K562 (cell line): ENCODE data around the gene KRT75. TPM values are rescaled to one million over a fixed set of nuclear protein-coding genes. Genes with fewer than 3 reads are reported as not detected.

ENCODE experiments used
- ATAC-seq: fragments of 200-7000 bp; cut with Tn5 transposase; 3 replicates; pipeline ENCODE4 v1.9.1; 2020; ENCODE audit warnings: moderate library complexity
- BruUV-seq: library from RNA; stranded (reverse); fragments of 400-500 nt; replicated peaks from 2 replicates; lab custom pipeline; 2021; lab: Mats Ljungman, UMichigan
- CTCF ChIA-PET: fragments of 300-600 bp; formaldehyde crosslinking; extraction: SDS; loops from one replicate; lab custom pipeline; 2021; ENCODE audit warnings: low intra/inter-chr PET ratio; lab: Yijun Ruan, JAX
- POLR2A ChIA-PET: fragments of 300-600, 350-650 bp; sonication (Branson Sonifier 250); formaldehyde crosslinking; extraction: SDS; loops from one replicate; lab custom pipeline; 2021; ENCODE audit warnings: antibody characterized with exemption, inconsistent platforms; lab: Yijun Ruan, JAX
- DNase-seq, 4 experiments: peaks; one replicate each; pipeline versions ENCODE4 v3.0.0 to v3.0.0-alpha.2; 2011 to 2018; ENCODE audit warnings: low spot score in 3 of 4, mixed read lengths in 3 of 4; ENCODE audit errors: extremely low read depth in 1 of 4
- FAIRE-seq: peaks from 2 replicates; lab custom pipeline; 2011; peaks lifted over from hg19 to GRCh38; lab: Jason Lieb, UNC
- H2AFZ ChIP-seq: 2 replicates; pipeline ENCODE4 v1.6.0; 2011; ENCODE audit warnings: low read depth, low read length, control low read depth, inconsistent platforms
- H3K27ac ChIP-seq: fragments of 200-600 bp; 3 replicates; pipeline ENCODE4 v1.8.0; 2011; ENCODE audit warnings: low read depth, mild to moderate bottlenecking, control low read depth, inconsistent platforms, low read length, moderate library complexity, mixed read lengths; ENCODE audit errors: extremely low read depth
- H3K27me3 ChIP-seq, 2 experiments: fragments of 300-600 bp in 1 of 2; 2 replicates in 1 of 2; 3 replicates in 1 of 2; pipeline versions ENCODE4 v1.6.0 to v1.8.0; 2011; ENCODE audit warnings: inconsistent platforms in 2 of 2, low read length in 2 of 2, mild to moderate bottlenecking in 1 of 2, mixed read lengths in 1 of 2, moderate library complexity in 1 of 2; ENCODE audit not compliant: control insufficient read depth in 2 of 2, insufficient read depth in 2 of 2
- H3K36me3 ChIP-seq: fragments of 300-600 bp; 3 replicates; pipeline ENCODE4 v1.8.0; 2011; ENCODE audit warnings: mild to moderate bottlenecking, low read length, inconsistent platforms; ENCODE audit not compliant: control insufficient read depth, insufficient read depth
- H3K4me1 ChIP-seq, 2 experiments: fragments of 200-600 bp in 1 of 2; replicated peaks in 1 of 2; 2 replicates in 1 of 2; 3 replicates in 1 of 2; pipeline versions ENCODE4 v1.5.1 to v1.8.0; 2011; ENCODE audit warnings: inconsistent platforms in 2 of 2, low read length in 2 of 2, mild to moderate bottlenecking in 1 of 2, mixed read lengths in 1 of 2, moderate library complexity in 1 of 2; ENCODE audit not compliant: control insufficient read depth in 2 of 2, insufficient read depth in 2 of 2
- H3K4me2 ChIP-seq: 2 replicates; pipeline ENCODE4 v1.6.1; 2011; ENCODE audit warnings: low read length, control low read depth, inconsistent platforms, mixed read lengths; ENCODE audit not compliant: insufficient read depth
- H3K4me3 ChIP-seq: fragments of 200-600 bp; sonication (generic), shearing (Covaris generic); 2 replicates; pipeline ENCODE4 v1.5.1; 2016; ENCODE audit warnings: control low read depth, inconsistent platforms
- H3K79me2 ChIP-seq: fragments of 200-600 bp; 3 replicates; pipeline ENCODE4 v1.8.0; 2011; ENCODE audit warnings: low read length, inconsistent platforms; ENCODE audit not compliant: control insufficient read depth, insufficient read depth
- H3K9ac ChIP-seq, 2 experiments: 2 replicates each; pipeline versions ENCODE4 v1.6.0 to v1.6.1; 2011; ENCODE audit warnings: low read depth in 2 of 2, low read length in 2 of 2, control low read depth in 1 of 2, inconsistent platforms in 1 of 2, mild to moderate bottlenecking in 1 of 2, mixed read lengths in 1 of 2; ENCODE audit not compliant: insufficient read depth in 1 of 2
- H3K9me1 ChIP-seq: one replicate; pipeline ENCODE4 v1.6.0; 2011; ENCODE audit warnings: inconsistent platforms, mild to moderate bottlenecking, low read length, moderate library complexity; ENCODE audit not compliant: control insufficient read depth, insufficient read depth
- H3K9me3 ChIP-seq: replicated peaks from 2 replicates; pipeline ENCODE4 v1.5.1; 2011; ENCODE audit warnings: low read depth, low read length, inconsistent platforms; ENCODE audit not compliant: control insufficient read depth, insufficient read depth
- H4K20me1 ChIP-seq: replicated peaks from 2 replicates; pipeline ENCODE4 v1.6.1; 2011; ENCODE audit warnings: low read length, inconsistent platforms, mixed read lengths; ENCODE audit not compliant: control insufficient read depth, insufficient read depth
- CBFA2T3 ChIP-seq: fragments of 450-650 bp; IDR thresholded peaks from 2 replicates; pipeline ENCODE4 v1.6.1; 2017
- CHD2 ChIP-seq: IDR thresholded peaks from 2 replicates; pipeline ENCODE4 v1.6.1; 2011; ENCODE audit warnings: low read depth, low read length
- CTBP1 ChIP-seq: fragments of 450-650 bp; IDR thresholded peaks from 2 replicates; pipeline ENCODE4 v1.6.1; 2016; ENCODE audit warnings: borderline replicate concordance
- EHMT2 ChIP-seq: fragments of 450-650 bp; IDR thresholded peaks from 2 replicates; pipeline ENCODE4 v1.6.1; 2018; ENCODE audit warnings: antibody characterized with exemption
- ETV1 ChIP-seq: fragments of 450-650 bp; conservative IDR thresholded peaks from 2 replicates; pipeline ENCODE4 v1.6.1; 2016; ENCODE audit warnings: missing genetic modification characterization, control low read depth, low read depth, missing compliant biosample characterization
- ETV5 ChIP-seq: sonication (generic); formaldehyde crosslinking; IDR thresholded peaks from 2 replicates; pipeline ENCODE4 v1.4.0; 2020; ENCODE audit warnings: low read depth, mild to moderate bottlenecking, missing genetic modification reagents
- MEIS2 ChIP-seq: fragments of 450-650 bp; IDR thresholded peaks from 2 replicates; pipeline ENCODE4 v1.6.1; 2014; ENCODE audit warnings: mild to moderate bottlenecking; ENCODE audit not compliant: partially characterized antibody
- NCOA1 ChIP-seq: fragments of 450-650 bp; IDR thresholded peaks from 2 replicates; pipeline ENCODE4 v1.6.1; 2016; ENCODE audit warnings: low read depth
- POLR2AphosphoS2 ChIP-seq: IDR thresholded peaks from 2 replicates; pipeline ENCODE4 v1.6.1; 2012; ENCODE audit warnings: low read length, improper control_type of control experiment
- RNF2 ChIP-seq: sonication (generic); IDR thresholded peaks from 2 replicates; pipeline ENCODE4 v1.6.1; 2016
- SLC30A9 ChIP-seq: fragments of 250-450 bp; sonication (Bioruptor Pico); IDR thresholded peaks from 2 replicates; pipeline ENCODE4 v1.8.0; 2022; ENCODE audit warnings: mild to moderate bottlenecking, moderate library complexity
- SMARCB1 ChIP-seq: IDR thresholded peaks from 2 replicates; pipeline ENCODE4 v1.6.1; 2011; ENCODE audit warnings: improper control_type of control experiment, low read depth; ENCODE audit not compliant: insufficient read length
- ZNF592 ChIP-seq: fragments of 450-650 bp; IDR thresholded peaks from 2 replicates; pipeline ENCODE4 v1.6.1; 2017; ENCODE audit warnings: antibody characterized with exemption, mild to moderate bottlenecking
- WGBS: fragments of 100-300 bp; shearing (Covaris generic); methylation state at CpG from one replicate; pipeline ENCODE4 v1.1.6; 2016; ENCODE audit warnings: low coverage, mixed read lengths; ENCODE audit not compliant: insufficient coverage; ENCODE audit errors: missing lambda C conversion rate; 5-methylcytosine and 5-hydroxymethylcytosine counted together
- in situ Hi-C: fragments of 300-500 bp; cut with MboI; formaldehyde crosslinking; loops from 4 replicates; pipeline ENCODE4 v1.15.0; 2018; ENCODE audit warnings: inconsistent platforms, mixed read lengths
- intact Hi-C: fragments of 100-400 bp; cut with micrococcal nuclease; formaldehyde crosslinking; loops from 2 replicates; pipeline ENCODE4 v1.14.2; 2022
- polyA plus RNA-seq, 8 experiments: library from polyadenylated mRNA; depleted of rRNA in 4 of 8; stranded (reverse) in 5 of 8; unstranded in 3 of 8; fragments of >200 nt; fragmentation: Nextera tagmentation in 2 of 8; fragmentation: Illumina TruSeq in 1 of 8; extraction: Ambion mirVana in 2 of 8; extraction: Trizol in 1 of 8; gene quantifications; 2 replicates each; pipeline versions ENCODE4 v1.2.1 to v1.2.3, GENCODE V29; 2011 to 2014; ENCODE audit warnings: inconsistent platforms in 1 of 8, missing spikeins in 1 of 8
- total RNA-seq, 7 experiments: library from RNA; depleted of rRNA in 6 of 7; stranded (reverse); fragments of >200 nt in 6 of 7; fragmentation: Illumina TruSeq in 2 of 7; extraction: Trizol in 2 of 7; gene quantifications; 2 replicates each; pipeline versions ENCODE4 v1.2.1 to v1.2.3, GENCODE V29; 2011 to 2021; ENCODE audit warnings: low replicate concordance in 1 of 7

Gene KRT75
- total and polyA plus RNA-seq, 9 of the 15 experiments (the other 6 are each of a cell fraction or from before 2014, with no cell fraction given) = not detected

- TF ChIP-seq CTBP1 = 0 out of 2 replicates have a peak, but pooled peaks have one; percentile 27
- TF ChIP-seq NCOA1 = no peak
Observed at GRCh38 chr12:52428121-52428520, 6.0 kb downstream of the KRT75 start (continued).

- ChIA-PET POLR2A (interaction anchor here (0.8 kb wide), 2 partner anchors 190 to 334 kb away, joined by 3 read pairs; no protein-coding TSS in a partner anchor), CTCF (no interaction called here)
- H2AFZ ChIP-seq = no peak overlapping the region
- peaks cover 0 to 50% of the 10 kb centered on the region in 2 experiments; a peak in 3 of 5 replicates for H3K27me3 ChIP-seq
- no peak overlapping the region for H3K27ac ChIP-seq
- H3K4me3 ChIP-seq = no peak overlapping the region
- H3K4me1 ChIP-seq = no peaks in the 10 kb centered on the region
- H3K4me2 ChIP-seq = no peak overlapping the region
- in situ Hi-C loops (loop anchor here (10.0 kb wide), 1 partner anchor 758 kb away; the partner anchor contains the start of genes CSAD and ZNF740), intact Hi-C loops (no loop called here)
- no peak for TF ChIP-seq POLR2AphosphoS2
- no peak for TF ChIP-seq ZNF592
- no peak for TF ChIP-seq EHMT2
- TF ChIP-seq RNF2 = no peak
- TF ChIP-seq ETV1 (tag) = no peak
- no peak for TF ChIP-seq SMARCB1
- TF ChIP-seq CBFA2T3 = no peak
- TF ChIP-seq CHD2 = no peak
- TF ChIP-seq MEIS2 = no peak
- no peak for TF ChIP-seq ETV5 (CRISPR knock-in tag)
- TF ChIP-seq SLC30A9 (CRISPR knock-in tag) = no peak
- FAIRE-seq (no peak), ATAC-seq (no peak), DNase-seq (no peak)
- 0% methylated on average over 1 of the region's 1 CpG for WGBS
- BruUV-seq = no TSS peak
- no peaks in the 10 kb centered on the region for H3K79me2 ChIP-seq
- 0 out of 2 replicates have a peak, but pooled peaks cover 2% of the 10 kb centered on the region for H4K20me1 ChIP-seq
- H3K36me3 ChIP-seq = no peaks in the 10 kb centered on the region
- no peak overlapping the region for H3K9ac ChIP-seq
- H3K9me1 ChIP-seq = no peaks in the 10 kb centered on the region
- no peaks in the 10 kb centered on the region for H3K9me3 ChIP-seq
Observed at GRCh38 chr12:52427083-52427482, 7.1 kb downstream of the KRT75 start.
